ENCODE results near the gene GYS2. TPM values are rescaled to one million over a fixed set of nuclear protein-coding genes. Genes with fewer than 3 reads are reported as not detected.

GYS2 gene
- total RNA-seq, 1 experiment from 2014 or later = 0.66 TPM

- Histone ChIP-seq H3K4me1 (no peaks in the 10 kb centered on the region), H3K27me3 (replicated peaks; ENCODE audit: control insufficient read depth, insufficient read depth, low read length) (no peaks in the 10 kb centered on the region), H3K4me3 (ENCODE audit: low read depth, low read length) (no peak overlapping the region), H3K9me3 (no peaks in the 10 kb centered on the region), H3K36me3 (ENCODE audit: control insufficient read depth, insufficient read depth, low read length) (no peaks in the 10 kb centered on the region)
- no peak for DNase-seq
- Mint-ChIP-seq H3K4me1 (ENCODE audit: low read depth, unreplicated experiment) (no peaks in the 10 kb centered on the region), H3K36me3 (ENCODE audit: insufficient read depth, unreplicated experiment) (no peaks in the 10 kb centered on the region), H3K4me3 (ENCODE audit: unreplicated experiment) (no peak overlapping the region), H3K9me3 (ENCODE audit: unreplicated experiment) (no peaks in the 10 kb centered on the region), H3K27ac (ENCODE audit: unreplicated experiment) (no peak overlapping the region), H3K27me3 (ENCODE audit: insufficient read depth, unreplicated experiment) (no peaks in the 10 kb centered on the region)
- POLR2A ChIA-PET = no interaction called here
- CTCF ChIA-PET = no interaction called here
- TF ChIP-seq CTCF (IDR thresholded peaks at IDR 0.05; ENCODE audit: insufficient read depth in 1 of 2, low read depth in 1 of 2, low read length in 1 of 2, severe bottlenecking in 1 of 2, unreplicated experiment in 1 of 2) = no peak
- no TSS peak for BruUV-seq (replicated peaks)
- intact Hi-C loops (cut with micrococcal nuclease; ENCODE audit: unreplicated experiment) = no loop called here
Measured at GRCh38 chr12:21627924-21628323, 23.3 kb upstream of the GYS2 start.

- Histone ChIP-seq H3K4me1 (peaks cover 16% of the 10 kb centered on the region), H3K4me3 (ENCODE audit: low read depth, low read length) (no peak overlapping the region), H3K9me3 (no peaks in the 10 kb centered on the region), H3K36me3 (ENCODE audit: control insufficient read depth, insufficient read depth, low read length) (no peaks in the 10 kb centered on the region), H3K27me3 (replicated peaks; ENCODE audit: control insufficient read depth, insufficient read depth, low read length) (no peaks in the 10 kb centered on the region)
- intact Hi-C loops (cut with micrococcal nuclease; ENCODE audit: unreplicated experiment) = no loop called here
- no peaks in the 10 kb centered on the region for H3K4me1 Mint-ChIP-seq (ENCODE audit: low read depth, unreplicated experiment)
- BruUV-seq (replicated peaks) = no TSS peak
- H3K27me3 Mint-ChIP-seq (ENCODE audit: insufficient read depth, unreplicated experiment) = no peaks in the 10 kb centered on the region
- POLR2A ChIA-PET = no interaction called here
- no peaks in the 10 kb centered on the region for H3K9me3 Mint-ChIP-seq (ENCODE audit: unreplicated experiment)
- CTCF ChIA-PET = no interaction called here
- no peak for DNase-seq
- no peak for TF ChIP-seq CTCF (IDR thresholded peaks at IDR 0.05; ENCODE audit: insufficient read depth in 1 of 2, low read depth in 1 of 2, low read length in 1 of 2, severe bottlenecking in 1 of 2, unreplicated experiment in 1 of 2)
- no peak overlapping the region for H3K27ac Mint-ChIP-seq (ENCODE audit: unreplicated experiment)
- no peaks in the 10 kb centered on the region for H3K36me3 Mint-ChIP-seq (ENCODE audit: insufficient read depth, unreplicated experiment)
- H3K4me3 Mint-ChIP-seq (ENCODE audit: unreplicated experiment) = no peak overlapping the region
Measured at GRCh38 chr12:21618566-21618965, 13.9 kb upstream of the GYS2 start.

- BruUV-seq (replicated peaks) = no TSS peak
- Histone ChIP-seq H3K4me3 (ENCODE audit: low read depth, low read length) (no peak overlapping the region), H3K36me3 (ENCODE audit: control insufficient read depth, insufficient read depth, low read length) (no peaks in the 10 kb centered on the region), H3K9me3 (no peaks in the 10 kb centered on the region), H3K4me1 (peaks cover 28% of the 10 kb centered on the region), H3K27me3 (replicated peaks; ENCODE audit: control insufficient read depth, insufficient read depth, low read length) (no peaks in the 10 kb centered on the region)
- DNase-seq = no peak
- H3K4me1 Mint-ChIP-seq (ENCODE audit: low read depth, unreplicated experiment) = no peaks in the 10 kb centered on the region
- no peaks in the 10 kb centered on the region for H3K9me3 Mint-ChIP-seq (ENCODE audit: unreplicated experiment)
- no peak for TF ChIP-seq CTCF (IDR thresholded peaks at IDR 0.05; ENCODE audit: insufficient read depth in 1 of 2, low read depth in 1 of 2, low read length in 1 of 2, severe bottlenecking in 1 of 2, unreplicated experiment in 1 of 2)
- no peak overlapping the region for H3K27ac Mint-ChIP-seq (ENCODE audit: unreplicated experiment)
- no peak overlapping the region for H3K4me3 Mint-ChIP-seq (ENCODE audit: unreplicated experiment)
- peaks cover 3% of the 10 kb centered on the region for H3K36me3 Mint-ChIP-seq (ENCODE audit: insufficient read depth, unreplicated experiment)
- CTCF ChIA-PET = no interaction called here
- H3K27me3 Mint-ChIP-seq (ENCODE audit: insufficient read depth, unreplicated experiment) = no peaks in the 10 kb centered on the region
- POLR2A ChIA-PET = no interaction called here
- intact Hi-C loops (cut with micrococcal nuclease; ENCODE audit: unreplicated experiment) = no loop called here
Measured at GRCh38 chr12:21617030-21617429, 12.4 kb upstream of the GYS2 start.

Measured in Caco-2 (cell line).